Muscle layer of colon (tissue), 2 donors: ENCODE measurements around the gene MIPOL1.
"Not testable (repeated sequence)": the region's sequence is repeated elsewhere in the genome, so short reads cannot be mapped to it uniquely, and the experiment has no call there.

Experiments used
- H3K27ac ChIP-seq: one replicate; pipeline ENCODE4 v1.7.0; 2013; ENCODE audit warnings: low read depth, mild to moderate bottlenecking, low read length, moderate library complexity
- H3K27me3 ChIP-seq, 2 donors: one replicate each; pipeline ENCODE4 v1.7.0; 2013; ENCODE audit warnings: low read length in 2 of 2, mild to moderate bottlenecking in 2 of 2; ENCODE audit not compliant: insufficient read depth in 2 of 2, control insufficient read depth in 1 of 2
- H3K36me3 ChIP-seq: one replicate; pipeline ENCODE4 v1.7.0; 2013; ENCODE audit warnings: mild to moderate bottlenecking, low read length; ENCODE audit not compliant: insufficient read depth
- H3K4me1 ChIP-seq: one replicate; pipeline ENCODE4 v1.7.0; 2013; ENCODE audit warnings: mild to moderate bottlenecking, low read length; ENCODE audit not compliant: insufficient read depth
- H3K4me3 ChIP-seq, 2 donors: one replicate each; pipeline ENCODE4 v1.7.0; 2013; ENCODE audit warnings: low read length in 2 of 2, low read depth in 1 of 2, mild to moderate bottlenecking in 1 of 2, moderate library complexity in 1 of 2
- H3K9ac ChIP-seq: one replicate; pipeline ENCODE4 v1.7.0; 2013; ENCODE audit warnings: low read length
- H3K9me3 ChIP-seq: one replicate; pipeline ENCODE4 v1.7.0; 2013; ENCODE audit warnings: mild to moderate bottlenecking, low read length
- donor health status: abdominal sarcoma.
- donor health status: Adenocarcinoma of cecum.

MIPOL1 gene

DNA sequence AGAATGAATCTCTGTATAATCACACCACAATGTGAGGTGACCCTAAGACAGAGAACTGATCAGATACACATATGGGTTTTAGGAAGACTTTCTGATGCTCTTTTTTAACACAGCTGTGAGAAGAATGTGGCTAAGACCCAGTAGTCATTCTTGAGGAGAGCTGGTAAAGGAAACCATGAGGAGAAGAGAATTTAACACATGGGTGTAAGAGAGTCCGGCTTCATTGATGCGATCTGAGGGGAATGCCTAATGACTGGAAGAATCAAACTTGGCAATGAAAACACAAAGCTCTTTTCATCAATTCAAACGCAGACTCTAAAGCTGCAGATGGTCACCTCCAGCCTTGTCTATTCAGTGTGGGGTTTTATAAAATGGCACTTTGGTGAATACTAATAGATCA, 318.0 kb downstream of the MIPOL1 start:
- H3K4me3 ChIP-seq: no peak overlapping the region
- H3K36me3 ChIP-seq: no peaks in the 10 kb centered on the region
- H3K27me3 ChIP-seq: no peaks in the 10 kb centered on the region
- no peak overlapping the region for H3K27ac ChIP-seq
- no peak overlapping the region for H3K9ac ChIP-seq
- no peaks in the 10 kb centered on the region for H3K9me3 ChIP-seq
- no peaks in the 10 kb centered on the region for H3K4me1 ChIP-seq

DNA sequence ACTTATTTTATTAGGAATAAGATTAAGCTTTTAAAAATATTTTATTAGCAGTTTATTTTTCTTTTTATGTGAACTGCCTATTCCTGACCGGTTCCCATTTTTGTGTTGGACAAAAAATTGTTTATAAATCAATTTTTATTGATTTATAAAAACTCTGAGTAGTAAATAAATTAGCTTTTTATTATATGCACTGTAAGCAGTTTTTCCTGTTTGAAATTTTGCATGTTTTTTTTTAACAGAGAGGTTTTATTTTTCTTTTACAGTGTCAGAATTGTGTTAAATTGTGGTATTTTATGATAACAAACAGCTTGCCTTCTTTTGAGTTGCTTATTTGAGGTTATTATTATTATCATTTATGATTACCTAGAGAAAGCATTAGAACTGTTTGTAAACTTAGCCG, 329.3 kb downstream of the MIPOL1 start:
- Histone ChIP-seq H3K9me3 (no peaks in the 10 kb centered on the region), H3K27ac (no peak overlapping the region), H3K27me3 (no peaks in the 10 kb centered on the region), H3K4me3 (no peak overlapping the region), H3K36me3 (no peaks in the 10 kb centered on the region), H3K9ac (no peak overlapping the region), H3K4me1 (no peaks in the 10 kb centered on the region)

DNA sequence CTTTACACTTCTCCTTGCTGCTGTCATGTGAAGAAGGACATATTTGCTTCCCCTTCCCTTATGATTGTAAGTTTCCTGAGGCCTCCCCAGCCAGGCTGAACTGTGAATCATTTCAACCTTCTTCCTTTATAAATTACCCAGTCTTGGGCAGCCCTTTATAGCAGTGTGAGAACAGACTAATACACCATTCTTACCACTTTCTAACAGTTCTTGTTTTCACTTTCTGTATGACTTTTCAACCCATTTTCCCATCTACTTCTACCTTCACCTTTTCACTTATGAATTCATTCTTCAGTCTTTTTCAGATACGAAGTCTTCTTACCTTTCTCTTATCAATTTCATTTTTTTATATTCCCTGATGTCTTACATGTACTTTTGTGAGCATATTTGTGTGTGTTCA, 342.3 kb downstream of the MIPOL1 start:
- Histone ChIP-seq H3K27ac (no peak overlapping the region), H3K9me3 (no peaks in the 10 kb centered on the region), H3K4me1 (no peaks in the 10 kb centered on the region), H3K9ac (no peak overlapping the region), H3K4me3 (no peak overlapping the region), H3K36me3 (no peaks in the 10 kb centered on the region), H3K27me3 (no peaks in the 10 kb centered on the region)

DNA sequence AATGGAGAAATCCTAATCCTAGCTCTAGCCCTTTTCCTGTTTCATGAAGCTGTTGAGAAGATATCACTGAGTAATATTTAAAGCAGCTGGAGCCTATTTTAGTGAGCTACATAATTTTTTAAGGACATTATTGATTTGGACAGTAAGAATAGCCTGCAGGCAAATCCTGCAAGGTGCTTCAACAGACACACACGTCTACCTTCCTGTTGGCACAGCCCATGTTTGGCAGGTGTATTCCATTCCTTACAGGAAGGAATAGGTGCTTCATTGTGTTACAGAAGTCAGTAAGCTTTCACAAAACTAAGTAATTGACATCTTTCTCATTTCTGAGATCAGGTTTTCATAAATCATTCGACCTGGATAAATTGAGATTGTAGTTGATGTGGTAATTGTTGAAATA, 346.7 kb downstream of the MIPOL1 start:
- no peak overlapping the region for H3K9ac ChIP-seq
- H3K4me3 ChIP-seq: no peak overlapping the region
- H3K27ac ChIP-seq: no peak overlapping the region
- H3K9me3 ChIP-seq: no peaks in the 10 kb centered on the region
- H3K36me3 ChIP-seq: no peaks in the 10 kb centered on the region
- no peaks in the 10 kb centered on the region for H3K4me1 ChIP-seq
- no peaks in the 10 kb centered on the region for H3K27me3 ChIP-seq

DNA sequence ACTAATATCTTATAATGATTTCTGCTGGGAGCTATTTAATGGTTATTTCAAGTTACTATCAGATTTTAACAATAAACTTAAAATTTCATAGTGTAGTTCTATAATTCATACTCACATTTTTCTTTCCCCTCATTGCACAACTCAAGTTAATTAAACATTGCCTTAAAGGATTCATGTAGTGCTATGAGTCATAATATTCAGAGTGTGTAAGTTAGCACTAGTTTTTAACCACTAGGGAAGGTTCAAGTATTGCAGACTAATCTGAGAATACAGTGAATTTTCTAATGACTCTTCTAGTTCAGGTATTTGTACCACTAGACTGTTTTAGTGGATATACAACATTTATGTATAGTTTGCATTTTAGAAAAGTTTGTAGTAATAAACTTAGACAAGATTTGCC, 347.4 kb downstream of the MIPOL1 start:
- no peaks in the 10 kb centered on the region for H3K27me3 ChIP-seq
- no peak overlapping the region for H3K4me3 ChIP-seq
- no peaks in the 10 kb centered on the region for H3K36me3 ChIP-seq

DNA sequence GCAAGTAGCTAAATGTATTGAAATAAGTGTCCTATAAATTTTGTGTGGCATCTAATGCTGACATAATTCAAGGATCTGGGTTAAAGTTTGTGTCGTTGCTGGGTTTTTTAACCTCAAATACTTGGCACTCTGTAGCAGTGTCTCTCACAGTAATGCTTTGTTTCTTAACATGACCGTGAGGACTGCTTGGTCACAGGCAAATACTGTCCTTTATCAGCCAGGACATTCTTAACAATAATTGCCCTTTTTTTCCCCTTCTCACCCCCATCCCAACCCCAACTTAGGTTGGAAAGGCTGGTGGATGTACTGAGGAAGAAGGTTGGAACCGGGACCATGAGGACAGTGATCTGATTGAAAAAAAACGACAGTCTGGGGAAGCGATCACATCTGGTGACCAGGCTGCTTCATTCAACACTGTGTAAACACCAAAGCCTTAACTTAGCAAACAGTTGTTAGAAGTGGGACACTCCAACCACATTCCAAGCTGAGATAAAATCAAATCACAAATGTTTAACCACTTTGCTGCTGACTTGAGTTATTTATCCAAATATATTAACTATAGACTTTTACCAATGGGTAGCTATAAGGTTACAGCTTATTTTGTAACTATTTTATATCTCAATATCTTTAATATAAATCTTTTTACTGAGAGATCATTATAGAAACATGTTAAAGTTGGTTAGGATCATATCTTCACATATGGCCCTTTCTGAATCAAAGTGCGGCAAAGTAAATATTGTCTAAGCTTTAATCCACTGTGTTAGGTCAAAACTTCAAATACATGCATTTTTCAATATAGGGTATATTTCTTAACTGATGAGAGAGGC, 349.1 kb downstream of the MIPOL1 start:
- H3K9ac ChIP-seq: no peak overlapping the region

More for the DNA sequence above, 347.4 kb downstream of the MIPOL1 start:
- H3K27ac ChIP-seq: no peak overlapping the region
- no peaks in the 10 kb centered on the region for H3K9me3 ChIP-seq
- no peak overlapping the region for H3K9ac ChIP-seq
- H3K4me1 ChIP-seq: no peaks in the 10 kb centered on the region

DNA sequence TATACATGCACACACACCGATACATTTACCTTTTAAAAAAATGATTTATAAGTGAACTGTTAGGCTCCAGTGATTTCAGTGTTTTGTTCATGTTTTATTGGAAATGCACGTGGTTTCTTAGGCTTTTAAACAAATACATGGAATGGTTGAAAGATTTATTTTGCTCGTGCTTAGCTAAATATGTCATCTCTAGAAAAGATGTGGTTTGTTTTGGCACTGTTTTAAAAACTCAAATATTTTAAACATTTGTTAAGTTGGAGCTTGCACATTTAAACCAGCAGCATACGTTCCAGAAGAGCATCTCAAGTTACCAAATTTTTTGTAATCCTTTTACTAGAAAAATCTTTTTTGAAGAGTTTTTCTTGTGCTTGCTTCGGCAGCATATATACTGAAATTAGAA, 352.8 kb downstream of the MIPOL1 start:
- Histone ChIP-seq H3K9ac (no peak overlapping the region), H3K36me3 (no peaks in the 10 kb centered on the region), H3K4me1 (no peaks in the 10 kb centered on the region), H3K9me3 (no peaks in the 10 kb centered on the region), H3K27ac (no peak overlapping the region), H3K27me3 (no peaks in the 10 kb centered on the region), H3K4me3 (no peak overlapping the region)

More for the DNA sequence above, 349.1 kb downstream of the MIPOL1 start:
- no peak overlapping the region for H3K4me3 ChIP-seq
- H3K27ac ChIP-seq: no peak overlapping the region
- no peaks in the 10 kb centered on the region for H3K36me3 ChIP-seq
- H3K27me3 ChIP-seq: no peaks in the 10 kb centered on the region
- H3K9me3 ChIP-seq: no peaks in the 10 kb centered on the region
- no peaks in the 10 kb centered on the region for H3K4me1 ChIP-seq

DNA sequence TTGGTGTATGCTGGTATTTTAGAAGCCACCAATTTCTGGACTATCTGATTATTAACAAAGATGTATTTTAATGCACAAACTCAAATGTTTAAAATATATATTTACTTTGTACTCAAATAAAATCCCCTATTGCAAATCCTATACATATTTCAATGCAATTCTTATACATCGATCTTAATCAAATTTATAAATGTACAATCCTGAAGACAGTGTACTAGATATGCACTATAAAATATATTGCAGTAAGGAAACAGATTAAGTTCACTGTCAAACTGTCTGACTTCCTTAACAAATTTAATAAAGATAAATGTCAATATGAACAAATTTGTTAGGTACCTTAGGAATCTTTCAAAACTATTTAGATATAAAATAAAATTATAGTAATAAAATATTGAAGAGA, 353.4 kb downstream of the MIPOL1 start:
- no peak overlapping the region for H3K27ac ChIP-seq
- H3K36me3 ChIP-seq: no peaks in the 10 kb centered on the region
- no peak overlapping the region for H3K9ac ChIP-seq
- H3K27me3 ChIP-seq: no peaks in the 10 kb centered on the region
- H3K4me3 ChIP-seq: no peak overlapping the region
- H3K9me3 ChIP-seq: no peaks in the 10 kb centered on the region
- H3K4me1 ChIP-seq: no peaks in the 10 kb centered on the region

DNA sequence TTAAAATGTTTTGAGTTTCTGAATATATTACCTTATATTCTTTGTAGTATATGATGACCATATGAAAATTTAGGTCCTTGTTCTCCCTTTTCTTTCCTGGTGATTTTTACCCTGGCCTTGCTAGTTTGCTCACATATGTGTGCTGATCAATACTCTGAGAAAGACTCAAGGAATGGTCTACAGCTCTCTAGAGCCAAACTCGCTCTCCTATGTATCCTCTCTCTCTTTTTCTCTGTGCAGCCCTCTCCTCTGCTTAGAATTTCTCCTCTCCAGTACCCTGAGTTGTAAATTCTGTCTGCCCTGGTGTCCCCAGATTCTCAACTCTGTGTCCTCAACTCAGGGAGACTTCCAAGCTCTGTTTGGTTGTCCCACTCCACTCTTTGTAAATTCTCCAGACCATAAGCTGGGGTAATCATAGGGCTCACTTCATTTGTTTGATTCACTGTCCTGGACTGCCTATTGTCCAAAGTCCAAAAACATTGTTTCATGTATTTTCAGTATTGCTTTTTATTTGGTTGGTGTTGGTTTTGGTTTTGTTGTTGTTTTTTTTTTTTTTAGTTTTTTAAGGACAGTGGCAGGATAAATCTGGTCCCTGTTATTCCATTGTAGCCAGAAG, 356.3 kb downstream of the MIPOL1 start:
- Histone ChIP-seq H3K27me3 (no peaks in the 10 kb centered on the region), H3K4me1 (no peaks in the 10 kb centered on the region), H3K9me3 (no peaks in the 10 kb centered on the region), H3K36me3 (no peaks in the 10 kb centered on the region), H3K9ac (no peak overlapping the region), H3K4me3 (no peak overlapping the region), H3K27ac (no peak overlapping the region)

DNA sequence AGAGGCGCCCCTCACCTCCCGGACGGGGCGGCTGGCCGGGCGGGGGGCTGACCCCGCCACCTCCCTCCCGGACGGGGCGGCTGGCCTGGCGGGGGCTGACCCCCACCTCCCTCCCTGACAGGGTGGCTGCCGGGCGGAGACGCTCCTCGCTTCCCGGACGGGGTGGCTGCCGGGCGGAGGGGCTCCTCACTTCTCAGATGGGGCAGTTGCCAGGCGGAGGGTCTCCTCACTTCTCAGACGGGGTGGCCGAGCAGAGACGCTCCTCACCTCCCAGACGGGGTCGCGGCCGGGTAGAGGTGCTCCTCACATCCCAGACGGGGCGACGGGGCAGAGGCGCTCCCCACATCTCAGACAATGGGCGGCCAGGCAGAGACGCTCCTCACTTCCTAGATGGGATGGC, 357.9 kb downstream of the MIPOL1 start:
- H3K4me3 ChIP-seq, H3K36me3 ChIP-seq, H3K4me1 ChIP-seq, H3K27ac ChIP-seq, H3K9me3 ChIP-seq, H3K9ac ChIP-seq, H3K27me3 ChIP-seq: not testable (repeated sequence)

DNA sequence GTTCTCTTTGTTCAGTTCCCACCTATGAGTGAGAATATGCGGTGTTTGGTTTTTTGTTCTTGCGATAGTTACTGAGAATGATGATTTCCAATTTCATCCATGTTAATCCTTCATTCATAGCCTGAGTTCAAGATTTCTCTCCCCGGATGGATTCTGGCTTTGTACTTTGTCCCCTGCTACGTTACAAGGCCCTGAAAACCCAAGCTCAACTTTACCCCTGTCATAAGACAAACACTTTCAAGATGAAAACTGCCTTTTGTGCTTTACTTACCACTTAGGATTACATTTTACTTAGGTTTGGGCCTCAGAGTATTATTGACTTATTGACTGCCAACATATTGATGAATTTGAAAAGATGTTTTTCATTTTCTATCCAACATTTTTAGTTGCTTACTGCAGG, 361.0 kb downstream of the MIPOL1 start:
- Histone ChIP-seq H3K9me3 (no peaks in the 10 kb centered on the region), H3K27me3 (no peaks in the 10 kb centered on the region), H3K27ac (no peak overlapping the region), H3K9ac (no peak overlapping the region), H3K36me3 (no peaks in the 10 kb centered on the region), H3K4me1 (no peaks in the 10 kb centered on the region), H3K4me3 (no peak overlapping the region)

DNA sequence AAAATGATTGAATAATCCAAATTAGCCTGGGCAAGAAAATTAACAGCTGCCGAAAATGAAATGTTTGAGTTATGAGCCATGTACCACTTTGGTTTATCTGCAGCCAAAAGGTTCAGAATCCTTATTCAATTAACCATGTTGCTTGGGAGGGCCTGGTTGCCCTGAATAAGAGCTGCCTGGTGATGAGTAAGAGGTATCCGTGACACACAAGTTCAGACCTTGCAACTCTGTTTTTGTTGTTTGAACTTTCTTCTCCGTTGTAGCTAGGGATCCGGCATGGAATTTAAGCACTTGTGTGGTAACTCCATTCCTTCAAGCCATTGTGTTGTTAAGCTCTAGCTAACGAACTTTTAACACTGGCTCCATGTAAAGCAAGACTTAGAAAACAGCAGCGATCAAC, 361.6 kb downstream of the MIPOL1 start:
- Histone ChIP-seq H3K27me3 (no peaks in the 10 kb centered on the region), H3K4me3 (no peak overlapping the region), H3K9me3 (no peaks in the 10 kb centered on the region), H3K27ac (no peak overlapping the region), H3K36me3 (no peaks in the 10 kb centered on the region), H3K4me1 (no peaks in the 10 kb centered on the region), H3K9ac (no peak overlapping the region)
